Effector memory CD8-positive, alpha-beta T cell (primary cell): Measurements from ENCODE around the gene PDZRN3.

Experiments used
- ATAC-seq: fragments of 150-1000 bp; cut with Tn5 transposase; replicated peaks from 2 replicates; pipeline ENCODE4 v1.10.0; 2021; ENCODE audit warnings: mild to moderate bottlenecking, moderate library complexity
- DNase-seq, 3 experiments: peaks; one replicate each; pipeline ENCODE4 v3.0.0; 2021
- H3K27ac Mint-ChIP-seq, 2 donors: one replicate each; pipeline ENCODE4 v1.8.0; 2022; ENCODE audit warnings: mild to moderate bottlenecking in 2 of 2, mixed read lengths in 2 of 2, moderate library complexity in 2 of 2
- H3K27me3 Mint-ChIP-seq, 2 donors: one replicate each; pipeline ENCODE4 v1.8.0; 2022; ENCODE audit warnings: mixed read lengths in 2 of 2
- H3K36me3 Mint-ChIP-seq: one replicate; pipeline ENCODE4 v1.8.0; 2022; ENCODE audit warnings: mild to moderate bottlenecking, moderate library complexity, mixed read lengths; ENCODE audit not compliant: insufficient read depth
- H3K4me1 Mint-ChIP-seq, 2 donors: one replicate each; pipeline ENCODE4 v1.8.0; 2022; ENCODE audit warnings: low read depth in 2 of 2, mixed read lengths in 2 of 2
- H3K4me3 Mint-ChIP-seq, 2 donors: one replicate each; pipeline ENCODE4 v1.8.0; 2022; ENCODE audit warnings: mild to moderate bottlenecking in 2 of 2, mixed read lengths in 2 of 2, moderate library complexity in 2 of 2
- H3K9me3 Mint-ChIP-seq, 2 donors: one replicate each; pipeline ENCODE4 v1.8.0; 2022; ENCODE audit warnings: mixed read lengths in 2 of 2

Gene PDZRN3

GRCh38 chr3:73509066-73509465, 115.7 kb downstream of the PDZRN3 start:
- DNase-seq (no peak), ATAC-seq (no peak)
- H3K27me3 Mint-ChIP-seq: no peaks in the 10 kb centered on the region
- H3K36me3 Mint-ChIP-seq: no peaks in the 10 kb centered on the region
- H3K4me1 Mint-ChIP-seq: no peaks in the 10 kb centered on the region
- H3K4me3 Mint-ChIP-seq: no peak overlapping the region
- no peak overlapping the region for H3K27ac Mint-ChIP-seq
- no peaks in the 10 kb centered on the region for H3K9me3 Mint-ChIP-seq

- ATAC-seq: no peak
Measured at GRCh38 chr3:73508330-73508954, 116.3 kb downstream of the PDZRN3 start.

GRCh38 chr3:73504852-73505251, 119.9 kb downstream of the PDZRN3 start:
- no peaks in the 10 kb centered on the region for H3K36me3 Mint-ChIP-seq
- no peaks in the 10 kb centered on the region for H3K9me3 Mint-ChIP-seq
- H3K27ac Mint-ChIP-seq: no peak overlapping the region
- no peak for ATAC-seq
- H3K27me3 Mint-ChIP-seq: peaks cover 5 to 12% of the 10 kb centered on the region in 2 donors
- H3K4me1 Mint-ChIP-seq: no peaks in the 10 kb centered on the region
- no peak overlapping the region for H3K4me3 Mint-ChIP-seq
- no peak for DNase-seq

More at GRCh38 chr3:73508330-73508954, 116.3 kb downstream of the PDZRN3 start:
- Mint-ChIP-seq H3K4me3 (no peak overlapping the region), H3K27ac (no peak overlapping the region), H3K4me1 (no peaks in the 10 kb centered on the region), H3K27me3 (no peaks in the 10 kb centered on the region), H3K9me3 (no peaks in the 10 kb centered on the region), H3K36me3 (no peaks in the 10 kb centered on the region)
- DNase-seq: no peak

GRCh38 chr3:73504239-73504638, 120.5 kb downstream of the PDZRN3 start:
- no peak overlapping the region for H3K27ac Mint-ChIP-seq
- H3K36me3 Mint-ChIP-seq: no peaks in the 10 kb centered on the region
- H3K27me3 Mint-ChIP-seq: peaks cover 5 to 12% of the 10 kb centered on the region in 2 donors
- H3K4me3 Mint-ChIP-seq: no peak overlapping the region
- ATAC-seq: no peak
- no peaks in the 10 kb centered on the region for H3K9me3 Mint-ChIP-seq
- DNase-seq: no peak
- no peaks in the 10 kb centered on the region for H3K4me1 Mint-ChIP-seq

GRCh38 chr3:73503781-73504180, 121.0 kb downstream of the PDZRN3 start:
- Mint-ChIP-seq H3K27ac (no peak overlapping the region), H3K4me1 (no peaks in the 10 kb centered on the region), H3K4me3 (no peak overlapping the region), H3K9me3 (no peaks in the 10 kb centered on the region), H3K27me3 (peaks cover 5 to 12% of the 10 kb centered on the region in 2 donors), H3K36me3 (no peaks in the 10 kb centered on the region)
- ATAC-seq: no peak
- DNase-seq: no peak

- peak in 1 of 3 experiments; percentile 12 for DNase-seq
- Mint-ChIP-seq H3K27ac (no peak overlapping the region), H3K36me3 (no peaks in the 10 kb centered on the region), H3K9me3 (no peaks in the 10 kb centered on the region), H3K4me3 (no peak overlapping the region), H3K27me3 (peaks cover 5 to 12% of the 10 kb centered on the region in 2 donors), H3K4me1 (no peaks in the 10 kb centered on the region)
- ATAC-seq: no peak
Measured at GRCh38 chr3:73502609-73503583, 121.8 kb downstream of the PDZRN3 start.

GRCh38 chr3:73500321-73500720, 124.4 kb downstream of the PDZRN3 start:
- ATAC-seq (no peak), DNase-seq (no peak)
- Mint-ChIP-seq H3K27ac (no peak overlapping the region), H3K36me3 (no peaks in the 10 kb centered on the region), H3K4me3 (no peak overlapping the region), H3K4me1 (no peaks in the 10 kb centered on the region), H3K9me3 (no peaks in the 10 kb centered on the region), H3K27me3 (peaks cover 5 to 12% of the 10 kb centered on the region in 2 donors)

- H3K36me3 Mint-ChIP-seq: no peaks in the 10 kb centered on the region
- peaks cover 0 to under 1% of the 10 kb centered on the region in 2 donors for H3K9me3 Mint-ChIP-seq
- H3K27me3 Mint-ChIP-seq: peaks cover 5 to 12% of the 10 kb centered on the region in 2 donors
- no peak overlapping the region for H3K27ac Mint-ChIP-seq
- no peak for ATAC-seq
- no peaks in the 10 kb centered on the region for H3K4me1 Mint-ChIP-seq
- DNase-seq: no peak
- no peak overlapping the region for H3K4me3 Mint-ChIP-seq
Measured at GRCh38 chr3:73499787-73500186, 125.0 kb downstream of the PDZRN3 start.

- H3K4me1 Mint-ChIP-seq: no peaks in the 10 kb centered on the region
Measured at GRCh38 chr3:73498764-73499622, 125.7 kb downstream of the PDZRN3 start.

GRCh38 chr3:73497646-73498406, 126.9 kb downstream of the PDZRN3 start:
- H3K27me3 Mint-ChIP-seq: peaks cover 5 to 12% of the 10 kb centered on the region in 2 donors
- no peak overlapping the region for H3K27ac Mint-ChIP-seq
- no peak overlapping the region for H3K4me3 Mint-ChIP-seq
- H3K4me1 Mint-ChIP-seq: no peaks in the 10 kb centered on the region
- ATAC-seq: no peak
- H3K9me3 Mint-ChIP-seq: peaks cover 0 to 2% of the 10 kb centered on the region in 2 donors
- H3K36me3 Mint-ChIP-seq: no peaks in the 10 kb centered on the region
- no peak for DNase-seq

More at GRCh38 chr3:73498764-73499622, 125.7 kb downstream of the PDZRN3 start:
- Mint-ChIP-seq H3K27ac (no peak overlapping the region), H3K4me3 (no peak overlapping the region), H3K9me3 (peaks cover 0 to 2% of the 10 kb centered on the region in 2 donors), H3K36me3 (no peaks in the 10 kb centered on the region), H3K27me3 (peaks cover 5 to 12% of the 10 kb centered on the region in 2 donors)
- no peak for DNase-seq
- no peak for ATAC-seq

- H3K4me1 Mint-ChIP-seq: no peaks in the 10 kb centered on the region
- H3K27me3 Mint-ChIP-seq: no peaks in the 10 kb centered on the region
- no peak overlapping the region for H3K27ac Mint-ChIP-seq
- H3K4me3 Mint-ChIP-seq: no peak overlapping the region
- DNase-seq: no peak
- no peak for ATAC-seq
- no peaks in the 10 kb centered on the region for H3K36me3 Mint-ChIP-seq
- peaks cover 0 to 2% of the 10 kb centered on the region in 2 donors for H3K9me3 Mint-ChIP-seq
Measured at GRCh38 chr3:73493543-73494308, 131.0 kb downstream of the PDZRN3 start.

GRCh38 chr3:73492186-73492585, 132.6 kb downstream of the PDZRN3 start:
- Mint-ChIP-seq H3K4me3 (no peak overlapping the region), H3K4me1 (no peaks in the 10 kb centered on the region), H3K27ac (no peak overlapping the region), H3K36me3 (no peaks in the 10 kb centered on the region), H3K9me3 (peaks cover 0 to 2% of the 10 kb centered on the region in 2 donors), H3K27me3 (no peaks in the 10 kb centered on the region)
- no peak for ATAC-seq
- no peak for DNase-seq
